Brain microvascular endothelial cell (primary cell): ENCODE measurements around the gene CPT1A.
A peak's percentile ranks its signal among the peaks of the same experiment; 100 is the strongest.
"Not testable (repeated sequence)": the region's sequence is repeated elsewhere in the genome, so short reads cannot be mapped to it uniquely, and the experiment has no call there.

ENCODE experiments used
- DNase-seq: peaks from one replicate; pipeline ENCODE4 v3.0.0-alpha.2; 2020
- H3K27ac ChIP-seq: fragments of 250-450 bp; sonication (Bioruptor Pico); 2 replicates; pipeline ENCODE4 v1.5.1; 2020; ENCODE audit warnings: mild to moderate bottlenecking, moderate library complexity
- H3K27me3 ChIP-seq: fragments of 250-450 bp; sonication (Bioruptor Pico); replicated peaks from 2 replicates; pipeline ENCODE4 v1.5.1; 2020; ENCODE audit warnings: mild to moderate bottlenecking
- H3K36me3 ChIP-seq: fragments of 250-450 bp; sonication (Bioruptor Pico); replicated peaks from 2 replicates; pipeline ENCODE4 v1.5.1; 2020; ENCODE audit warnings: mild to moderate bottlenecking
- H3K4me3 ChIP-seq: 2 replicates; pipeline ENCODE4 v1.5.1; 2011; ENCODE audit warnings: low read depth, mild to moderate bottlenecking, control low read depth, low read length, moderate library complexity
- CTCF ChIP-seq: IDR thresholded peaks from 2 replicates; pipeline ENCODE4 v1.5.1; 2011; ENCODE audit warnings: low read depth, mild to moderate bottlenecking, moderate library complexity, low read length, control low read depth, inconsistent platforms; ENCODE audit errors: missing control alignments
- in situ Hi-C: cut with HindIII; loops from 2 replicates; pipeline ENCODE4 v1.10.0; 2017; ENCODE audit warnings: low sequenced_read_pairs, low pct_ligation_motif_present

Gene CPT1A

GRCh38 chr11:68841718-68842426 is at the start of gene CPT1A:
Gene CPT1A (minus strand): TSS chr11:68841916. CDS start chr11:68815474, 26,442 bp downstream.
- TF ChIP-seq CTCF: no peak
- Histone ChIP-seq H3K4me3 (peak within 1 kb of the TSS; percentile 54), H3K27ac (no peak within 1 kb of the TSS), H3K27me3 (peaks cover 3% of the 10 kb centered on the region), H3K36me3 (no peaks in the 10 kb centered on the region)
- in situ Hi-C loops: no loop called here
- DNase-seq: no peak

- Histone ChIP-seq H3K27ac (peak overlapping the region; percentile 59), H3K27me3 (no peaks in the 10 kb centered on the region), H3K36me3 (peaks cover 25% of the 10 kb centered on the region), H3K4me3 (no peak overlapping the region)
- TF ChIP-seq CTCF: no peak
- DNase-seq: peak; percentile 94
- in situ Hi-C loops: no loop called here
Observed at GRCh38 chr11:68890490-68891231, 48.9 kb upstream of the CPT1A start.

- Histone ChIP-seq H3K27me3 (no peaks in the 10 kb centered on the region), H3K4me3 (no peak overlapping the region), H3K36me3 (peaks cover 20% of the 10 kb centered on the region), H3K27ac (peak overlapping the region; percentile 59)
- in situ Hi-C loops: no loop called here
- peak; percentile 77 for DNase-seq
- peak; percentile 83 for TF ChIP-seq CTCF
Observed at GRCh38 chr11:68889948-68890446, 48.3 kb upstream of the CPT1A start.

- H3K27ac ChIP-seq, H3K27me3 ChIP-seq, H3K36me3 ChIP-seq, H3K4me3 ChIP-seq, DNase-seq, in situ Hi-C loops: not testable (repeated sequence)
Observed at GRCh38 chr11:68884827-68885226, 43.1 kb upstream of the CPT1A start.

- Histone ChIP-seq H3K27me3 (no peaks in the 10 kb centered on the region), H3K36me3 (no peaks in the 10 kb centered on the region), H3K27ac (no peak overlapping the region), H3K4me3 (no peak overlapping the region)
- no peak for DNase-seq
- TF ChIP-seq CTCF: no peak
- in situ Hi-C loops: no loop called here
Observed at GRCh38 chr11:68882391-68882790, 40.7 kb upstream of the CPT1A start.

GRCh38 chr11:68881320-68881719 is 39.6 kb upstream of the CPT1A start:
- no peaks in the 10 kb centered on the region for H3K27me3 ChIP-seq
- in situ Hi-C loops: no loop called here
- no peak overlapping the region for H3K4me3 ChIP-seq
- TF ChIP-seq CTCF: no peak
- no peak overlapping the region for H3K27ac ChIP-seq
- DNase-seq: no peak
- no peaks in the 10 kb centered on the region for H3K36me3 ChIP-seq
